ENCODE results near the gene TBC1D10A.

DNA sequence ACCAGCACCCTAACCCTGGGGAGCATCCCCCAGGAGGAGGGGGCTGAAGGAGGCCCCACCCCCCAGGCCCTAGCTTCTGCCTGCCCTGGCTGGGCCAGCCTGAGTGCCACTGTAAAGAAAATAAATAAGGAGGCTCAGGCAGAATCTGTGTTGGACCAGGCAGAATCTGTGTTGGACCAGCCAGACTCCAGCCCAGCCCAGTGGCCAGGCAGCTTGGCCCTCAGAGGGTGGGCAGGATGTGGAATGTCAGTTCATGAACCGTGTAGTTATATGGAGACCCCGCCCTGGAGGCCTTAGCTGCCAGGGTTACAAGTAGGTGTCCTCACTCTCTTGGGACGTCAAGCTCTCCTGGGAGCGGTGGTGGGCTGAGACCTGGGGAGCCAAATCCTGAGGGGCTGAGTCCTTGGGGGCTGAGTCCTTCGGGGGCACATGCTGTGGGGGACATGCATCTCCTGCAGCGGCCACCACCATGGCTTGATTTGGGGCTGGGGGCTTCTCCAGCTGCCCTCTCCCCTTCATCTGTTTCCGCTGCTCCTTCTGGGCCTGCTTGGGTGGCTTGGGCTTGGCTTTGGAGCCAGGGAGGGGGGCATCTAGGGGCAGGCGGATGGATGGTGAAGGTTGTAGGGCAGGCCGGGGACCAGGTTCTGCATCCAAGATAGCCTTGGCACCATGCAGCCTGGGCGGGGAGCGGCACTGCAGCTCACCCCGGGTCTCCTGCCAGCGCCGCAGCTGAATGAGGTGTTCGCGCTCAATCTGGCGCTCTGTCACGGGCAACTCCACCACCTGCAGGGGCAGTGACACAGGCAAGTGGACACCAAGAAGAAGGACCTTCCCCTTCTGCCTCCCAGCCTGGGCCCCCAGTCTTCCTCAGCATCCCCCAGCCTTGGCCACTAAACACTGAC lies 34.4 kb downstream of the TBC1D10A start:
- TF ChIP-seq, protein P1, sequence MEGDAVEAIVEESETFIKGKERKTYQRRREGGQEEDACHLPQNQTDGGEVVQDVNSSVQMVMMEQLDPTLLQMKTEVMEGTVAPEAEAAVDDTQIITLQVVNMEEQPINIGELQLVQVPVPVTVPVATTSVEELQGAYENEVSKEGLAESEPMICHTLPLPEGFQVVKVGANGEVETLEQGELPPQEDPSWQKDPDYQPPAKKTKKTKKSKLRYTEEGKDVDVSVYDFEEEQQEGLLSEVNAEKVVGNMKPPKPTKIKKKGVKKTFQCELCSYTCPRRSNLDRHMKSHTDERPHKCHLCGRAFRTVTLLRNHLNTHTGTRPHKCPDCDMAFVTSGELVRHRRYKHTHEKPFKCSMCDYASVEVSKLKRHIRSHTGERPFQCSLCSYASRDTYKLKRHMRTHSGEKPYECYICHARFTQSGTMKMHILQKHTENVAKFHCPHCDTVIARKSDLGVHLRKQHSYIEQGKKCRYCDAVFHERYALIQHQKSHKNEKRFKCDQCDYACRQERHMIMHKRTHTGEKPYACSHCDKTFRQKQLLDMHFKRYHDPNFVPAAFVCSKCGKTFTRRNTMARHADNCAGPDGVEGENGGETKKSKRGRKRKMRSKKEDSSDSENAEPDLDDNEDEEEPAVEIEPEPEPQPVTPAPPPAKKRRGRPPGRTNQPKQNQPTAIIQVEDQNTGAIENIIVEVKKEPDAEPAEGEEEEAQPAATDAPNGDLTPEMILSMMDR (IDR thresholded peaks at IDR 0.05): no peak
- TF ChIP-seq ZFX (IDR thresholded peaks at IDR 0.05; ENCODE audit: borderline replicate concordance): no peak

All from 22Rv1 (cell line).